Tibial nerve (tissue), 4 donors: ENCODE results near the gene LAP3.

ENCODE experiments used
- EP300 ChIP-seq, 2 donors: sonication (generic); formaldehyde crosslinking; IDR thresholded peaks; one replicate each; pipeline ENCODE4 v1.6.1; 2017; ENCODE audit warnings: antibody characterized with exemption in 2 of 2, mild to moderate bottlenecking in 1 of 2
- POLR2A ChIP-seq, 2 donors: fragments of 450-650 bp; IDR thresholded peaks; one replicate each; pipeline ENCODE4 v1.6.1; 2017; ENCODE audit warnings: antibody characterized with exemption in 2 of 2, mild to moderate bottlenecking in 2 of 2, moderate library complexity in 2 of 2
- TF ChIP-seq, protein P1 (sequence below), 5 experiments: fragments of 200-600 bp in 3 of 5; fragments of 450-650 bp in 2 of 5; sonication (generic) in 3 of 5; IDR thresholded peaks; one replicate each; pipeline ENCODE4 v1.5.1; 2016 to 2019; ENCODE audit warnings: antibody characterized with exemption in 5 of 5, mild to moderate bottlenecking in 3 of 5, moderate library complexity in 2 of 5

DNA sequence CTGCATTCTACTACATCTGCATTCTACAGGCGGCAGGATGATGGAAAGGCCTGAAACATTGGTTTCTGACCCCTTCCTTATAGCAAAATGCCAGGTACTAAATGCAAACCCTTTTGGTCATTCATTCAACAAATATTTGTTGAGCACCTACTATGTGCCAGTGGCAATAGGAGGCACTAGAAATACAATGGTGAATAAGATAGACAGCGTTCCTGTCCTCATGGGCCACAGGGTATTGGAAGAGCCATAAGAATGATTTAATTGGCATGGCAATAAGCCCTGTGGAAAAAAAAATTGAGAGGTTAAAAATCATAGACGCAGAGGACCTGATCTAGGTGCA, 17.3 kb upstream of the LAP3 start:
- TF ChIP-seq POLR2A (IDR thresholded peaks at IDR 0.05) (no peak), EP300 (IDR thresholded peaks at IDR 0.05) (no peak)
- TF ChIP-seq, protein P1, sequence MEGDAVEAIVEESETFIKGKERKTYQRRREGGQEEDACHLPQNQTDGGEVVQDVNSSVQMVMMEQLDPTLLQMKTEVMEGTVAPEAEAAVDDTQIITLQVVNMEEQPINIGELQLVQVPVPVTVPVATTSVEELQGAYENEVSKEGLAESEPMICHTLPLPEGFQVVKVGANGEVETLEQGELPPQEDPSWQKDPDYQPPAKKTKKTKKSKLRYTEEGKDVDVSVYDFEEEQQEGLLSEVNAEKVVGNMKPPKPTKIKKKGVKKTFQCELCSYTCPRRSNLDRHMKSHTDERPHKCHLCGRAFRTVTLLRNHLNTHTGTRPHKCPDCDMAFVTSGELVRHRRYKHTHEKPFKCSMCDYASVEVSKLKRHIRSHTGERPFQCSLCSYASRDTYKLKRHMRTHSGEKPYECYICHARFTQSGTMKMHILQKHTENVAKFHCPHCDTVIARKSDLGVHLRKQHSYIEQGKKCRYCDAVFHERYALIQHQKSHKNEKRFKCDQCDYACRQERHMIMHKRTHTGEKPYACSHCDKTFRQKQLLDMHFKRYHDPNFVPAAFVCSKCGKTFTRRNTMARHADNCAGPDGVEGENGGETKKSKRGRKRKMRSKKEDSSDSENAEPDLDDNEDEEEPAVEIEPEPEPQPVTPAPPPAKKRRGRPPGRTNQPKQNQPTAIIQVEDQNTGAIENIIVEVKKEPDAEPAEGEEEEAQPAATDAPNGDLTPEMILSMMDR (IDR thresholded peaks at IDR 0.05): no peak
